K562 (cell line): Measurements from ENCODE around the gene AGK. TPM values are rescaled to one million over a fixed set of nuclear protein-coding genes. Genes with fewer than 3 reads are reported as not detected.
A peak's percentile ranks its signal among the peaks of the same experiment; 100 is the strongest.

Experiments
- ATAC-seq: fragments of 200-7000 bp; cut with Tn5 transposase; 3 replicates; pipeline ENCODE4 v1.9.1; 2020; ENCODE audit warnings: moderate library complexity
- BruUV-seq: library from RNA; stranded (reverse); fragments of 400-500 nt; replicated peaks from 2 replicates; lab custom pipeline; 2021; lab: Mats Ljungman, UMichigan
- CTCF ChIA-PET: fragments of 300-600 bp; formaldehyde crosslinking; extraction: SDS; loops from one replicate; lab custom pipeline; 2021; ENCODE audit warnings: low intra/inter-chr PET ratio; lab: Yijun Ruan, JAX
- POLR2A ChIA-PET: fragments of 300-600, 350-650 bp; sonication (Branson Sonifier 250); formaldehyde crosslinking; extraction: SDS; loops from one replicate; lab custom pipeline; 2021; ENCODE audit warnings: antibody characterized with exemption, inconsistent platforms; lab: Yijun Ruan, JAX
- DNase-seq, 4 experiments: peaks; one replicate each; pipeline versions ENCODE4 v3.0.0 to v3.0.0-alpha.2; 2011 to 2018; ENCODE audit warnings: low spot score in 3 of 4, mixed read lengths in 3 of 4; ENCODE audit errors: extremely low read depth in 1 of 4
- FAIRE-seq: peaks from 2 replicates; lab custom pipeline; 2011; peaks lifted over from hg19 to GRCh38; lab: Jason Lieb, UNC
- H2AFZ ChIP-seq: 2 replicates; pipeline ENCODE4 v1.6.0; 2011; ENCODE audit warnings: low read depth, low read length, control low read depth, inconsistent platforms
- H3K27ac ChIP-seq: fragments of 200-600 bp; 3 replicates; pipeline ENCODE4 v1.8.0; 2011; ENCODE audit warnings: low read depth, mild to moderate bottlenecking, control low read depth, inconsistent platforms, low read length, moderate library complexity, mixed read lengths; ENCODE audit errors: extremely low read depth
- H3K27me3 ChIP-seq, 2 experiments: fragments of 300-600 bp in 1 of 2; 2 replicates in 1 of 2; 3 replicates in 1 of 2; pipeline versions ENCODE4 v1.6.0 to v1.8.0; 2011; ENCODE audit warnings: inconsistent platforms in 2 of 2, low read length in 2 of 2, mild to moderate bottlenecking in 1 of 2, mixed read lengths in 1 of 2, moderate library complexity in 1 of 2; ENCODE audit not compliant: control insufficient read depth in 2 of 2, insufficient read depth in 2 of 2
- H3K36me3 ChIP-seq: fragments of 300-600 bp; 3 replicates; pipeline ENCODE4 v1.8.0; 2011; ENCODE audit warnings: mild to moderate bottlenecking, low read length, inconsistent platforms; ENCODE audit not compliant: control insufficient read depth, insufficient read depth
- H3K4me1 ChIP-seq, 2 experiments: fragments of 200-600 bp in 1 of 2; replicated peaks in 1 of 2; 2 replicates in 1 of 2; 3 replicates in 1 of 2; pipeline versions ENCODE4 v1.5.1 to v1.8.0; 2011; ENCODE audit warnings: inconsistent platforms in 2 of 2, low read length in 2 of 2, mild to moderate bottlenecking in 1 of 2, mixed read lengths in 1 of 2, moderate library complexity in 1 of 2; ENCODE audit not compliant: control insufficient read depth in 2 of 2, insufficient read depth in 2 of 2
- H3K4me2 ChIP-seq: 2 replicates; pipeline ENCODE4 v1.6.1; 2011; ENCODE audit warnings: low read length, control low read depth, inconsistent platforms, mixed read lengths; ENCODE audit not compliant: insufficient read depth
- H3K4me3 ChIP-seq: fragments of 200-600 bp; sonication (generic), shearing (Covaris generic); 2 replicates; pipeline ENCODE4 v1.5.1; 2016; ENCODE audit warnings: control low read depth, inconsistent platforms
- H3K79me2 ChIP-seq: fragments of 200-600 bp; 3 replicates; pipeline ENCODE4 v1.8.0; 2011; ENCODE audit warnings: low read length, inconsistent platforms; ENCODE audit not compliant: control insufficient read depth, insufficient read depth
- H3K9ac ChIP-seq, 2 experiments: 2 replicates each; pipeline versions ENCODE4 v1.6.0 to v1.6.1; 2011; ENCODE audit warnings: low read depth in 2 of 2, low read length in 2 of 2, control low read depth in 1 of 2, inconsistent platforms in 1 of 2, mild to moderate bottlenecking in 1 of 2, mixed read lengths in 1 of 2; ENCODE audit not compliant: insufficient read depth in 1 of 2
- H3K9me1 ChIP-seq: one replicate; pipeline ENCODE4 v1.6.0; 2011; ENCODE audit warnings: inconsistent platforms, mild to moderate bottlenecking, low read length, moderate library complexity; ENCODE audit not compliant: control insufficient read depth, insufficient read depth
- H3K9me3 ChIP-seq: replicated peaks from 2 replicates; pipeline ENCODE4 v1.5.1; 2011; ENCODE audit warnings: low read depth, low read length, inconsistent platforms; ENCODE audit not compliant: control insufficient read depth, insufficient read depth
- H4K20me1 ChIP-seq: replicated peaks from 2 replicates; pipeline ENCODE4 v1.6.1; 2011; ENCODE audit warnings: low read length, inconsistent platforms, mixed read lengths; ENCODE audit not compliant: control insufficient read depth, insufficient read depth
- ARID2 ChIP-seq: fragments of 450-650 bp; IDR thresholded peaks from 2 replicates; pipeline ENCODE4 v1.6.1; 2017; ENCODE audit warnings: antibody characterized with exemption, mild to moderate bottlenecking
- BRD4 ChIP-seq: fragments of 200-600 bp; sonication (generic); IDR thresholded peaks from 2 replicates; pipeline ENCODE4 v1.6.1; 2017; ENCODE audit warnings: inconsistent platforms
- KDM2B ChIP-seq: fragments of 250-450 bp; sonication (Bioruptor Pico); IDR thresholded peaks from 2 replicates; pipeline ENCODE4 v1.8.0; 2021; ENCODE audit warnings: mild to moderate bottlenecking, moderate library complexity
- MEF2A ChIP-seq: IDR thresholded peaks from 2 replicates; pipeline ENCODE4 v1.6.1; 2011; ENCODE audit warnings: low read depth, mild to moderate bottlenecking, low read length, moderate library complexity; ENCODE audit not compliant: control insufficient read depth
- MYC ChIP-seq, 2 experiments: fragments of 250-450 bp in 1 of 2; sonication (Bioruptor Pico) in 1 of 2; IDR thresholded peaks; 2 replicates each; pipeline versions ENCODE4 v1.5.1 to v1.6.1; 2012 to 2021; ENCODE audit warnings: low read depth in 2 of 2, borderline replicate concordance in 1 of 2, improper control_type of control experiment in 1 of 2, low read length in 1 of 2, mild to moderate bottlenecking in 1 of 2, moderate library complexity in 1 of 2
- NFIC ChIP-seq: fragments of 450-650 bp; IDR thresholded peaks from 2 replicates; pipeline ENCODE4 v1.6.1; 2017; ENCODE audit warnings: mild to moderate bottlenecking, inconsistent platforms
- PPARD ChIP-seq: fragments of 250-450 bp; sonication (Bioruptor Pico); IDR thresholded peaks from 2 replicates; pipeline ENCODE4 v1.8.0; 2022; ENCODE audit warnings: inconsistent platforms, mild to moderate bottlenecking, moderate library complexity
- RB1 ChIP-seq: fragments of 450-650 bp; IDR thresholded peaks from 2 replicates; pipeline ENCODE4 v1.6.1; 2017; ENCODE audit warnings: low read depth, mild to moderate bottlenecking
- ZC3H8 ChIP-seq: fragments of 450-650 bp; IDR thresholded peaks from 2 replicates; pipeline ENCODE4 v1.6.1; 2017
- ZNF3 ChIP-seq: fragments of 250-450 bp; sonication (Bioruptor Pico); IDR thresholded peaks from 2 replicates; pipeline ENCODE4 v1.5.0; 2021; ENCODE audit warnings: mild to moderate bottlenecking, moderate library complexity
- ZNF561 ChIP-seq: fragments of 450-650 bp; formaldehyde crosslinking; conservative IDR thresholded peaks from 2 replicates; pipeline ENCODE4 v1.4.0; 2020; ENCODE audit warnings: mild to moderate bottlenecking, moderate library complexity
- WGBS: fragments of 100-300 bp; shearing (Covaris generic); methylation state at CpG from one replicate; pipeline ENCODE4 v1.1.6; 2016; ENCODE audit warnings: low coverage, mixed read lengths; ENCODE audit not compliant: insufficient coverage; ENCODE audit errors: missing lambda C conversion rate; 5-methylcytosine and 5-hydroxymethylcytosine counted together
- in situ Hi-C: fragments of 300-500 bp; cut with MboI; formaldehyde crosslinking; loops from 4 replicates; pipeline ENCODE4 v1.15.0; 2018; ENCODE audit warnings: inconsistent platforms, mixed read lengths
- intact Hi-C: fragments of 100-400 bp; cut with micrococcal nuclease; formaldehyde crosslinking; loops from 2 replicates; pipeline ENCODE4 v1.14.2; 2022
- polyA plus RNA-seq, 8 experiments: library from polyadenylated mRNA; depleted of rRNA in 4 of 8; stranded (reverse) in 5 of 8; unstranded in 3 of 8; fragments of >200 nt; fragmentation: Nextera tagmentation in 2 of 8; fragmentation: Illumina TruSeq in 1 of 8; extraction: Ambion mirVana in 2 of 8; extraction: Trizol in 1 of 8; gene quantifications; 2 replicates each; pipeline versions ENCODE4 v1.2.1 to v1.2.3, GENCODE V29; 2011 to 2014; ENCODE audit warnings: inconsistent platforms in 1 of 8, missing spikeins in 1 of 8
- total RNA-seq, 7 experiments: library from RNA; depleted of rRNA in 6 of 7; stranded (reverse); fragments of >200 nt in 6 of 7; fragmentation: Illumina TruSeq in 2 of 7; extraction: Trizol in 2 of 7; gene quantifications; 2 replicates each; pipeline versions ENCODE4 v1.2.1 to v1.2.3, GENCODE V29; 2011 to 2021; ENCODE audit warnings: low replicate concordance in 1 of 7
- TF ChIP-seq, protein P1 (sequence below): fragments of 450-650 bp; IDR thresholded peaks from 2 replicates; pipeline ENCODE4 v1.6.1; 2016; ENCODE audit warnings: mild to moderate bottlenecking
- TF ChIP-seq, protein P2 (sequence below): fragments of 250-450 bp; sonication (Bioruptor Pico); IDR thresholded peaks from 2 replicates; pipeline ENCODE4 v1.9.0; 2021; ENCODE audit warnings: mild to moderate bottlenecking, inconsistent platforms

Gene AGK
- total and polyA plus RNA-seq, 9 of the 15 experiments (the other 6 are each of a cell fraction or from before 2014, with no cell fraction given), result 50.7 to 128 (median 71.8) TPM

- H3K79me2 ChIP-seq, result no peaks in the 10 kb centered on the region
- no peaks in the 10 kb centered on the region for H3K4me1 ChIP-seq
- ATAC-seq (no peak), FAIRE-seq (no peak), DNase-seq (no peak)
- in situ Hi-C loops, result no loop called here
- 72% methylated on average over 4 of the region's 4 CpGs for WGBS
- intact Hi-C loops, result no loop called here
- no peak overlapping the region for H3K4me3 ChIP-seq
- H3K27me3 ChIP-seq, result no peaks in the 10 kb centered on the region
- no peaks in the 10 kb centered on the region for H3K9me3 ChIP-seq
- peaks cover 54% of the 10 kb centered on the region; the same call in 2 of the 3 replicates for H3K36me3 ChIP-seq
- H3K9ac ChIP-seq, result no peak overlapping the region
- no peaks in the 10 kb centered on the region for H3K9me1 ChIP-seq
- no peaks in the 10 kb centered on the region for H4K20me1 ChIP-seq
- no peak overlapping the region for H2AFZ ChIP-seq
- peak; percentile 21; the same call in 1 of the 2 replicates for TF ChIP-seq NFIC
- no peak for TF ChIP-seq ZNF561
- no peak overlapping the region for H3K4me2 ChIP-seq
- H3K27ac ChIP-seq, result no peak overlapping the region
- BruUV-seq, result no TSS peak
- ChIA-PET CTCF (no interaction called here), POLR2A (no interaction called here)
Measured at GRCh38 chr7:141619745-141620144, 68.5 kb downstream of the AGK start.

- WGBS, result 52% methylated on average over 1 of the region's 1 CpG
- no peak for ATAC-seq
- Histone ChIP-seq H3K79me2 (no peaks in the 10 kb centered on the region), H3K9me1 (no peaks in the 10 kb centered on the region), H3K4me3 (no peak overlapping the region), H4K20me1 (no peaks in the 10 kb centered on the region), H3K4me1 (no peaks in the 10 kb centered on the region), H3K36me3 (peaks cover 40% of the 10 kb centered on the region; the same call in 2 of the 3 replicates), H3K27ac (no peak overlapping the region), H3K27me3 (no peaks in the 10 kb centered on the region), H3K4me2 (no peak overlapping the region), H3K9me3 (no peaks in the 10 kb centered on the region), H3K9ac (no peak overlapping the region), H2AFZ (no peak overlapping the region)
- POLR2A ChIA-PET, result no interaction called here
- intact Hi-C loops (no loop called here), in situ Hi-C loops (no loop called here)
- BruUV-seq, result no TSS peak
- no peak for DNase-seq
- CTCF ChIA-PET, result no interaction called here
- no peak for FAIRE-seq
- TF ChIP-seq, protein P1, sequence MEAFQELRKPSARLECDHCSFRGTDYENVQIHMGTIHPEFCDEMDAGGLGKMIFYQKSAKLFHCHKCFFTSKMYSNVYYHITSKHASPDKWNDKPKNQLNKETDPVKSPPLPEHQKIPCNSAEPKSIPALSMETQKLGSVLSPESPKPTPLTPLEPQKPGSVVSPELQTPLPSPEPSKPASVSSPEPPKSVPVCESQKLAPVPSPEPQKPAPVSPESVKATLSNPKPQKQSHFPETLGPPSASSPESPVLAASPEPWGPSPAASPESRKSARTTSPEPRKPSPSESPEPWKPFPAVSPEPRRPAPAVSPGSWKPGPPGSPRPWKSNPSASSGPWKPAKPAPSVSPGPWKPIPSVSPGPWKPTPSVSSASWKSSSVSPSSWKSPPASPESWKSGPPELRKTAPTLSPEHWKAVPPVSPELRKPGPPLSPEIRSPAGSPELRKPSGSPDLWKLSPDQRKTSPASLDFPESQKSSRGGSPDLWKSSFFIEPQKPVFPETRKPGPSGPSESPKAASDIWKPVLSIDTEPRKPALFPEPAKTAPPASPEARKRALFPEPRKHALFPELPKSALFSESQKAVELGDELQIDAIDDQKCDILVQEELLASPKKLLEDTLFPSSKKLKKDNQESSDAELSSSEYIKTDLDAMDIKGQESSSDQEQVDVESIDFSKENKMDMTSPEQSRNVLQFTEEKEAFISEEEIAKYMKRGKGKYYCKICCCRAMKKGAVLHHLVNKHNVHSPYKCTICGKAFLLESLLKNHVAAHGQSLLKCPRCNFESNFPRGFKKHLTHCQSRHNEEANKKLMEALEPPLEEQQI, result no peak
- TF ChIP-seq BRD4 (no peak), ZC3H8 (no peak), RB1 (no peak), MEF2A (no peak), KDM2B (CRISPR knock-in tag) (no peak), PPARD (CRISPR knock-in tag) (no peak), ARID2 (no peak), ZNF3 (CRISPR knock-in tag) (no peak), MYC (IDR thresholded peaks at IDR 0.05; ENCODE audit: low read depth, low read length) (no peak), MYC (CRISPR knock-in tag; IDR thresholded peaks at IDR 0.05; ENCODE audit: borderline replicate concordance, low read depth) (no peak)
- TF ChIP-seq, protein P2, sequence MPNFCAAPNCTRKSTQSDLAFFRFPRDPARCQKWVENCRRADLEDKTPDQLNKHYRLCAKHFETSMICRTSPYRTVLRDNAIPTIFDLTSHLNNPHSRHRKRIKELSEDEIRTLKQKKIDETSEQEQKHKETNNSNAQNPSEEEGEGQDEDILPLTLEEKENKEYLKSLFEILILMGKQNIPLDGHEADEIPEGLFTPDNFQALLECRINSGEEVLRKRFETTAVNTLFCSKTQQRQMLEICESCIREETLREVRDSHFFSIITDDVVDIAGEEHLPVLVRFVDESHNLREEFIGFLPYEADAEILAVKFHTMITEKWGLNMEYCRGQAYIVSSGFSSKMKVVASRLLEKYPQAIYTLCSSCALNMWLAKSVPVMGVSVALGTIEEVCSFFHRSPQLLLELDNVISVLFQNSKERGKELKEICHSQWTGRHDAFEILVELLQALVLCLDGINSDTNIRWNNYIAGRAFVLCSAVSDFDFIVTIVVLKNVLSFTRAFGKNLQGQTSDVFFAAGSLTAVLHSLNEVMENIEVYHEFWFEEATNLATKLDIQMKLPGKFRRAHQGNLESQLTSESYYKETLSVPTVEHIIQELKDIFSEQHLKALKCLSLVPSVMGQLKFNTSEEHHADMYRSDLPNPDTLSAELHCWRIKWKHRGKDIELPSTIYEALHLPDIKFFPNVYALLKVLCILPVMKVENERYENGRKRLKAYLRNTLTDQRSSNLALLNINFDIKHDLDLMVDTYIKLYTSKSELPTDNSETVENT (CRISPR knock-in tag), result no peak
Measured at GRCh38 chr7:141624763-141625162, 73.6 kb downstream of the AGK start.
